Osteoblast (primary cell): ENCODE measurements around the gene KLHL29. TPM values are rescaled to one million over a fixed set of nuclear protein-coding genes. Genes with fewer than 3 reads are reported as not detected.

ENCODE experiments used
- DNase-seq: peaks from one replicate; pipeline ENCODE4 v3.0.0; 2011; ENCODE audit warnings: low spot score, mixed read lengths; ENCODE audit not compliant: insufficient read length; ENCODE audit errors: missing footprints
- H2AFZ ChIP-seq: 2 replicates; pipeline ENCODE4 v1.6.0; 2011; ENCODE audit warnings: mild to moderate bottlenecking, low read length
- H3K27ac ChIP-seq: 2 replicates; pipeline ENCODE4 v1.5.1; 2011; ENCODE audit warnings: mild to moderate bottlenecking, low read depth, low read length, moderate library complexity
- H3K27me3 ChIP-seq: 2 replicates; pipeline ENCODE4 v1.6.0; 2012; ENCODE audit warnings: mild to moderate bottlenecking, control low read depth, inconsistent platforms, low read length, moderate library complexity; ENCODE audit not compliant: insufficient read depth
- H3K36me3 ChIP-seq: 2 replicates; pipeline ENCODE4 v1.5.1; 2011; ENCODE audit warnings: mild to moderate bottlenecking, low read length, control low read depth, moderate library complexity; ENCODE audit not compliant: insufficient read depth
- H3K4me1 ChIP-seq: 2 replicates; pipeline ENCODE4 v1.5.1; 2011; ENCODE audit warnings: mild to moderate bottlenecking, low read length, control low read depth, moderate library complexity; ENCODE audit not compliant: insufficient read depth
- H3K4me2 ChIP-seq: 2 replicates; pipeline ENCODE4 v1.6.0; 2011; ENCODE audit warnings: mild to moderate bottlenecking, low read length; ENCODE audit not compliant: insufficient read depth
- H3K4me3 ChIP-seq: fragments of 200-600 bp; sonication (generic); 3 replicates; pipeline ENCODE4 v1.5.1; 2012; ENCODE audit warnings: mild to moderate bottlenecking, low read length, inconsistent platforms; ENCODE audit not compliant: insufficient read depth
- H3K79me2 ChIP-seq: 2 replicates; pipeline ENCODE4 v1.6.0; 2012; ENCODE audit warnings: mild to moderate bottlenecking, low read length, control low read depth, inconsistent platforms; ENCODE audit not compliant: insufficient read depth
- H3K9me3 ChIP-seq: 2 replicates; pipeline ENCODE4 v1.5.1; 2011; ENCODE audit warnings: low read depth, low read length, control low read depth
- H4K20me1 ChIP-seq: 2 replicates; pipeline ENCODE4 v1.6.0; 2012; ENCODE audit warnings: mild to moderate bottlenecking, low read length, control low read depth; ENCODE audit not compliant: insufficient read depth
- CTCF ChIP-seq: IDR thresholded peaks from 2 replicates; pipeline ENCODE4 v1.5.1; 2011; ENCODE audit warnings: mild to moderate bottlenecking, low read depth, low read length, moderate library complexity; ENCODE audit errors: extremely low read depth
- total RNA-seq: library from RNA; depleted of rRNA; stranded (reverse); fragments of >200 nt; gene quantifications from 2 replicates; pipeline ENCODE4 v1.2.3, GENCODE V29; 2012

KLHL29 gene
- total RNA-seq, 1 donor = 3.3 TPM

DNA sequence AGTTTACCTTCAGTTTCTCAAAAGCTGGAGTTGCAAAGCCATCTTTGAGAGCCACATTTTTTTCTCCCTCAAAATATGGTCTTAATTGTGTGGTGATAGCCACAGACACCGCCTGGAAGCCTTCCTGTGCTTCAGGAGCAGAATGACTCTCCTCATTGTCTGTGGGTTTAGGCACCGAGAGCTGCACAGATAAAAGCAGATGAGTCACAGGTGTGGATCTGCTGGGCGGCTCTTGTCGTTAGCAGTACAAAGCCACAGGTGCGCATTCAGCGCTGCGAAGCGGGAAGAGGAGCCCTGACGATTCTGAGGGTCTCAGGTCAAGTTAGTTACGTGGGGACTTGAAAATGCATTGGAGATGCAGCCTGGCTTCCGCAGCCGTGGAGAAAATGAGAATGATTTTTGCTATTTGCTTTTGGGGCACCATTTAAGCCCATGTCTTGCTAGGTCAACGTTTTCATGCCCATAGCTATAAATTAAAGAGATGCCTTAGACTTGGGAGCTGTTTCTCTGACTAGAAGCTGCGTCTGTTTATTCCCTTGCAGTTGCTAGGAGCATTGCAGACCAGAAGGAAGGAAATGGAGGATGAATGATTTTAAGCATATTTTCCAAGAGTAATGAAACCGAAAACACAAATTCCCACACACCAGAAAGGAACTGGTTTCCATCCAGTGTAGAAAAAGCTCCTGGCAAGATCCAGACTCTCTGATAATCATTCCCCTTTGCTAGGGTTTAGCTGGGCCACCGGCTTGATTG, 51.5 kb downstream of the KLHL29 start:
- peaks cover 2% of the 10 kb centered on the region for H3K9me3 ChIP-seq
- no peak overlapping the region for H3K27ac ChIP-seq
- no peaks in the 10 kb centered on the region for H4K20me1 ChIP-seq
- H3K4me3 ChIP-seq = no peak overlapping the region
- H3K4me1 ChIP-seq = no peaks in the 10 kb centered on the region
- TF ChIP-seq CTCF = no peak
- H2AFZ ChIP-seq = no peak overlapping the region
- DNase-seq = no peak
- peak overlapping the region; percentile 9 for H3K4me2 ChIP-seq
- H3K27me3 ChIP-seq = no peaks in the 10 kb centered on the region
- no peaks in the 10 kb centered on the region for H3K79me2 ChIP-seq
- H3K36me3 ChIP-seq = no peaks in the 10 kb centered on the region

DNA sequence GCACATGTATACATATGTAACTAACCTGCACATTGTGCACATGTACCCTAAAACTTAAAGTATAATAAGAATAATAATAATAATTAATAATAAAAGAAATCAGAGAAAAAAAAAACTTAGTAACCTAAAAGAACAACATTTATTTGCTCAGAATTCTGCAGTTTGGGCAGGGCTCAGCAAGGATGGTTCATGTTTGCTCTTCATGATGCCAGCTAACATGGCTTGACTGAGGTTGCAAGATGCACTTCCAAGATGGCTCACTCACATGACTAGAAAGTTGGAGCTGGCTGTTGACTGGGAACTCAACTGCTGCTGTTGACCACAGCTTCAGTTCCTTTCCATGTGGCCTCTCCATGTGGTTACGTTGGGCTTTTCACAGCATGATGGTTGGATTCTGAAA, 56.4 kb downstream of the KLHL29 start:
- Histone ChIP-seq H3K4me2 (no peak overlapping the region), H3K4me3 (no peak overlapping the region), H3K4me1 (no peaks in the 10 kb centered on the region), H3K9me3 (peaks cover 2% of the 10 kb centered on the region), H3K27me3 (no peaks in the 10 kb centered on the region), H3K27ac (no peak overlapping the region), H2AFZ (no peak overlapping the region), H3K79me2 (no peaks in the 10 kb centered on the region), H4K20me1 (peaks cover 2% of the 10 kb centered on the region), H3K36me3 (no peaks in the 10 kb centered on the region)
- TF ChIP-seq CTCF = no peak
- DNase-seq = no peak

DNA sequence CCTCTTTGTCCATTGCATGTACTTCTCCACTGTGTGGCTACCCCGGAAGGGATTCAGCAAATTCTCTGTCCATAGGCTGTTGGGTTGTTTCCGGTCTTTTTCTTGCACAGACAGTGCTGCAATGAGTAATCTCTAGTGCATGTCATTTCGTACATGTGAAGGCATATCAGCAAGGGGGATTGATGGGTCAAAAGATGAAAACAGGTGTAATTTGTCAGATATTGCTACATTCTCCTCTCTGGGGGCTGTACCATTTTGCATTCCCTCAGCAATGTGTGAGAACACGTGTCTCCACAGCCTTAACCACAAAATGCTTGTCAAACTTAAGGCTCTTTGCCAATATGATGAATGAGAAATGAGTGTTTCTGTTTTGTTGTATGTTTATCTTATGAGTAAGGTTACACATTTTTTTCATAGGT, 60.5 kb downstream of the KLHL29 start:
- H3K79me2 ChIP-seq = no peaks in the 10 kb centered on the region
- H4K20me1 ChIP-seq = peaks cover 2% of the 10 kb centered on the region
- no peaks in the 10 kb centered on the region for H3K27me3 ChIP-seq
- DNase-seq = peak; percentile 87
- no peak for TF ChIP-seq CTCF
- H3K36me3 ChIP-seq = no peaks in the 10 kb centered on the region
- no peaks in the 10 kb centered on the region for H3K4me1 ChIP-seq
- no peak overlapping the region for H3K27ac ChIP-seq
- peaks cover 2% of the 10 kb centered on the region for H3K9me3 ChIP-seq
- H3K4me2 ChIP-seq = no peak overlapping the region
- no peak overlapping the region for H3K4me3 ChIP-seq
- H2AFZ ChIP-seq = no peak overlapping the region

DNA sequence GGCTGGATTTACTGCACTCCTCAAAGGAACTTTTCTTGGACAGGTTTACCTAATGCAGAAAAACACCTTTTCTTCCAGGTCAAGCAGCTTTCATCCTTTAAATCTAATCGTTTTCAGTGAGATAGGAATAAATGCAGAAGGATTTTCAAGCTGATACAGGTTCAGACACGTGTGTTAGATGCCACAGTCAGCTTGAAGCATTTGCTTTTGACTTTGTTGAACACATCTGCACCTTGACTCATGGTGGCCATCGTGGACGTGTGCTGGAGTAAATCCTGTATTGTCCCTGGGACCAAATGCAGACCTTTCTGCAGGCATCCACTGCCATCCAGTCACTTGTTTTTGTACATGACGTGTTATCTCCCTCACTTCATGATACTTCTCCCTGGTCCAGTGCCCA, 61.9 kb downstream of the KLHL29 start:
- H3K4me1 ChIP-seq = no peaks in the 10 kb centered on the region
- no peak overlapping the region for H3K4me2 ChIP-seq
- H2AFZ ChIP-seq = no peak overlapping the region
- no peaks in the 10 kb centered on the region for H3K36me3 ChIP-seq
- H3K9me3 ChIP-seq = no peaks in the 10 kb centered on the region
- TF ChIP-seq CTCF = no peak
- H3K4me3 ChIP-seq = no peak overlapping the region
- no peak for DNase-seq
- H3K27ac ChIP-seq = no peak overlapping the region
- no peaks in the 10 kb centered on the region for H3K79me2 ChIP-seq
- H4K20me1 ChIP-seq = peaks cover 2% of the 10 kb centered on the region
- H3K27me3 ChIP-seq = no peaks in the 10 kb centered on the region
